HG02798 (cell line): ENCODE measurements around the gene PLCB1.
"Not testable (repeated sequence)": the region's sequence is repeated elsewhere in the genome, so short reads cannot be mapped to it uniquely, and the experiment has no call there.

Experiments
- ATAC-seq: cut with Tn5 transposase; IDR thresholded peaks from one replicate; pipeline ENCODE4 v1.9.1; 2021; ENCODE audit warnings: mild to moderate bottlenecking; ENCODE audit not compliant: unreplicated experiment, poor library complexity

Gene PLCB1

DNA sequence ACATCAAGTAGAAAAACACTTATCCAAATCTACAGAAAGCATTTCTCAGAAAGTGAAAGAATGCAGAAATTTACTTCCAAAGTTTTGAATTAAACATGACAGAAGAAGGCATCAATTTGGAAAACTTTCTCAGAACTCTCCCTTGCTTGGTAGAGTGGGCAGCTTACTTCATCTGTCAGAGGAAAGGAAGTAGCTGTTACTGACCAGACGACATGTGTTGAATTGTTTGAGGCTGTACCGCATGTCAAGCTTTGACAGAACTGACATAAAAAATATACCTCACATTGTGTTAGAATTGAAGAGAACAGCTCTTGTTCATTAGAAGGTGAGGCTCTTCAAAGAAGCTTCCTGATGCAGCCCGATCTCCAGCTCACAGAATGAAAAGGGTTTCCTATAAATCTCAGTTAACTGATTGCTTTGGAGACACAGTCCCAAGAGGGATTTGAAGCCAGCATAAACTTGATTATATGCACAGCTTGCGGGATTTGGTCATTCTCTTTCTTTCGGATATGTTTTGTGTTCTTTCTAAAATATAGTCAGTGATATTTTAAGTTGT is 190.7 kb downstream of the PLCB1 start:
- ATAC-seq = no peak

DNA sequence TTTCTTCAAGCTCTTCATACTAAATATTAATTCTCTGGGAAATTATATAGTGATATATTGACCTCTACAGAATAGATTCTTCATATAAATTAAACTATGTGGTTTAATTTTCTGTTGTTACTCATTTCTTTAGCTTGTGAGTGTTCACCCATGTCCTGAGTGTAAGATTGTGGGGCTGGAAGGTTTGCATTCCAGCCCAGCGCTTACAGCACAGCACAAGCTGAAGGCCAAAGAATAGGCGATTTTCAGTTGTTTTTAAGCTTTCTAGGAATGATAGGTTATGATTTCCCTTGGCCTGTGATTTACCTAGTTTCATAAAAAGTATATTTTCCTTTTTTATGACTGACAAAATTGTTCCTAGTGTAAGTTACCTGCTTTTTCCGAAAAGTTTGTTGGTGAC is 194.1 kb downstream of the PLCB1 start:
- ATAC-seq = no peak

DNA sequence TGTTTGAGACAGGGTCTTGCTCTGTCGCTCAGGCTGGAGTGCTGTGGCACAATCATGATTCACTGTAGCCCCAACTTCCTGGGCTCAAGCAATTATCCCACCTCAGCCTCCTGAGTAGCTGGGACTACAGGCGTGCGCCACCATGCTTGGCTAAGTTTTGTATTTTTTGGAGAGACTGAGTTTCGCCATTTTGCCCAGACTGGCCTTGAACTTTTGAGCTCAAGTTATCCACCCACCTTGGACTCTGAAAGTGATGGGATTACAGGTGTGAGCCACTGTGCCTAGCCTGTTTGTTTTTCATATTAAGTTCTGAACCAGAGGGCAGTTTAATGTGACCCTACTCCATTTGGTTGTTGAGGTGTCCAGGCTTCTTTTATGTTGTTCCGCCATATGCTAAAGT is 194.8 kb downstream of the PLCB1 start:
- no peak for ATAC-seq

DNA sequence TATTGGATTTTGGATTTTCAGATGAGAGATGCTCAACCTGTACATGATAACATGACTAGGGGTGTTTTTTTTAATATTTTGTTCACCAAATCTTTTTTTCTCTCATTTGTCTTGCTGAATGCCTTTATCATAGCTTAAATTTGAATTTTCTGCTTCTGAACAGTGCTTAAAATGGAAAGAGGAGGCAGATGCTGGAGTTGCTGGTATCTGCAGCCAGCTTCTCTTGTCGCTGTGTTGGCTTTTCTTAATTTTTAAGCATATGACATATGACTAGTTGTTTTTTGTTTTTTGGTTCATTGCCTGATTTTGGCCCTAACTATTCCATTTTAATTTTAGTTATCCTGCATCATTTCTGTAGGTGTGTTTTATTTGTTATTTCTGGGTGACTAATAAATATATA is 196.1 kb downstream of the PLCB1 start:
- no peak for ATAC-seq

DNA sequence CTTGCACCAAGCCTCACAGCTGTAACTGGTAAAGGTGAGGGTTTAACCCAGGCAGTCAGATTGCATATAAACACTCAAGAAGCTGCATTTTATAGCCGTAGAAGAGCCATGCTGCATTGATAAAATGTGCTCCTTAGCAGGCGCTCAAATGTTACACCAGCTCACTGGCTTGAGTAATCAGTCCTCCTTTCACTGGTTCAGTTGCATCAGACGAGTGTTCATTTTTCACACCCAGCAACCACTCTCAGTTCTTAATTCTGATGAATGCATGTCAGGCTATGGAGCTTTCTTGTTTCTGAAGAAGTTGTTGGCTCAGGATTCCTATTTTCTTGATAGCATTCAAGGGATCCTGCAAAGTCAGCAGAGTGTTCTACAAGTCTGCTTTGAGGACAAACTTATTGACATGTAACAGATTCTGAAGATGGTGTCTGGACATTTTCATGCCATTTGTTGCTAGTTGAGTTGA is 198.3 kb downstream of the PLCB1 start:
- no peak for ATAC-seq

DNA sequence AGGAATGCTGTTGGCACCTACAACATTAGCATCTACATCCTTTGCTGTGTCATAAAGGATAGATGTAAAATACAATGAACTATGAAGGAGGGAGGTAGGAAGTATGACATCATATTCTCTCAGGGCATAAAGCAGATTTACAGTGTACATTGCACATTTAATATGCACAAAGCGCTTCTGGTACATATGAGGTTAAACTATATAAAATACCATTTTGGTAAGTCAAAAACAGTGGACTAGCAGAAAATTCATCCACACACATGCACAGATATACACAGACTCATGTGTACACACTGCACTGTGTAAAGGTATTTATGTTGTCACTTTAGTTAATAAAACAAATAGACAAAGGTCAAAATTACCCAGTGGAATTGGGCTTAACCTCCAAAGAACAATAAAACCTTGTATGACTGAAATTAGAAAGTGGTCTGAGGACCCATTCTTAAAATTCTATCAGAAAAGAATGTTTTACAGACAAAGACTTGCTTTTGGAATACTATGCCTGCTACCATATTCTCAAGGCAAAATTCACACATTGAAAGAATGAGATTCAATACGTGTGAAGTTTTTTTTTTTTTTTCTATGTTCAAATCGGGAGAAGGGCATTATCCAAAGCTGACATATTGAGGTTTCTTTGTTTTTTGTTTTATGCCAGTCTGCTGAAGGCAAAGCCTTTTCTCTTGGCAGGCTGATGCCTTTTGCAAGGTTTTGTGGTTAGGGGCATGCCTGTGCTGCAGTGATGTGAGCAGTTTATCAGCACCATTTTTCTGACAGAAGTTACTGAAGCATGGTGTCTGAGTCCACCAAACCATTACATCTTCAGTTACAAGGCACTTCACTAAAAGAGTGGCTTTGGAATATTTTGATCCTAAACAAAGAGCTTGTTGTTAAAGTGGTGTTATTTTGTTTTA is 199.0 kb downstream of the PLCB1 start:
- no peak for ATAC-seq

DNA sequence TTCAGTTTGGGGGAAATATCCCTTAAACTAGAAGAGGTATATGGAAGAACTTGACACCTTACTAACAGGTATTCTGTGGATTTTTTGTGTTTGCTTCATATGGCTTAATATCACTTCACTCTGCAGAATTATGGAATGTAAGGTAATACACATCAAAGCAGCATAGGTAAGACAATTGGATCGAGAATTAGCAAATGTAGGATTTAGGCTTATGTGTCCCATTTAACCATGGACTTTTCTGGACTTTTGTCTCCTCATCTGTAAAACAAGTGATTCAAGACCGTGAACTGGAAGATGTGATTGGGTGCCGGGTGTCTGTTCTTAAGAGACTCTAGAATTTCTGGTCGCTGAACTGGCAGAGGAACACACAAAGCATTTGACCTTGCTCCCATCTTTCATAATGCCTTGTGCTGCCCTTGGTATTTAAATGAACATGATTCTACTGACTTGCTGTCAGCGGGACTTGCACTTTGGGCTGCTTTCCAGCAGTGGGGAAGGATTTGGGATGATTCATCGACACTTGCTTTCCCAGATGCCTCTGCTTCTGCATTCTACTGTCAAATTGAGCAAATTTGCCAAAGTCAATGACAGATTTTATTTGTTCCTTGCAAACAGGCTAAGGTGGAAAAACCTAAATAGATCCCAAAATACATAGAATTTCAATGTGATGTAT is 199.8 kb downstream of the PLCB1 start:
- ATAC-seq = no peak

DNA sequence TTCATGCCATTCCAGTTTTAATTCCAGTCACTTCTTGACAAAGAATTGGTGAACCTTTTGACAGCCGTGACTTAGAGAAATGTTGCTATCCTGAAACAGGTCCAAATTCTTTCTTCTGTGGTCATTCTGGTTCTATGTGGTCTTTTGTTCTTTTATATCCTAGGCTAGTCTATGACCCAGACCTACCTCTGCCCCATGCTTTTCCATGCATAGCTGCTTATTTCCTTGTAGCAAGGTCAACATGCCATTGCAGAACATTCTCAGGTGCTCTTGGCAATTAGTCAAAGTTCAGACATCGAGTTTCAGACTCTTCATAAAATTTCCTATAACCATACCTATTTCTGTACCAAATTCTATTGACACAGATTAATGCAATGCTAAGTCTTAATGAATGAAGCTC is 202.6 kb downstream of the PLCB1 start:
- ATAC-seq = no peak

DNA sequence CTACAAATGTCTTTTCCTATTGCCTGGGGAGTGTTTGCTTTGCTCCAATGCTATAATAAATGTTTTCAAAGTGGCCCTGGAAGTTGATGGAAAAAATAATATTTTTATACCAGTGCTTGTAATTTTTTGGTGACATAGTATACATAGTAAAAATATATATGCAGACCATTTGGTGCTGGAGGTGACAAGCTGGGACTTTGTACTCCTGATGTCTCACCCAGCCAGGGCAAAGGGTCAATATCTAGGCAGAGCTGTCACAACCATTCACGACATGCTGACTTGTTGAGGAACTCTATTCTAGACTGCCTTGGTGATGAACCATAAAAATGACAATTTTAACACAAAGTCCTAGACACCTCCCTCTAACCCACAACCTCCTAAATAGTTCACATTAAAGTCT is 203.0 kb downstream of the PLCB1 start:
- ATAC-seq = no peak

DNA sequence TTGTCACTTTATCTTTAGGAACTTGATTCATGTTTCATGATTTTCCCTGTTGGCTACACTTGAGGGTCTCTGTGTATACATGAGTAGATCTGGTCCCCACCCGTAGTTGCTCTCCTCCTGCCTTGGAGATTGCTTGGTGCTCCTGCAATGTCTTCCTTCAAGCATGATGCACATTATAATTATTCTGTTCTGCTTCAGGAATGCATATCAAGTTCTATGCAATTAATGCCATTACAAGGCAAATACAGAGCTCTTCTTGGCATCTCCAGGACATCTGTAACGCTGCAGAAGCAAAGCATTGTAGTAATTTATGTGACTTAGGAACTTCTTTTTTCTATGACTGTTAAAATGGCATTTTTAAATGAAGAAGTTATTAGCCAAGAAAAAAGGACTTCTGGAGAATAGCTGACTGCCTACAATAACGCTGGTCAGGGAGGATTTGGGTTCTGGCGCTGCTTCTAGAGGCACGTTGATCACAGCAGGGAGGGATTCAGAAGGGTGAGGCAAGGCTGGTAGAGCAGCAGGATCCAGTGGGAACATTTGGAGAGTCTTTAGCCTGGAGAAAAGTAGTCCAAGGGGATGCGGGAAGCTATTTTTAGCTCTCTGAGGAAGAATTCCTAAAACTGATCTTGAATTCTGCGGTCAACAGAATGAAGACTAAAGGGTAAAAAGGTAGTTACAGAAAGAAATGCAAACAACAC is 203.6 kb downstream of the PLCB1 start:
- no peak for ATAC-seq

DNA sequence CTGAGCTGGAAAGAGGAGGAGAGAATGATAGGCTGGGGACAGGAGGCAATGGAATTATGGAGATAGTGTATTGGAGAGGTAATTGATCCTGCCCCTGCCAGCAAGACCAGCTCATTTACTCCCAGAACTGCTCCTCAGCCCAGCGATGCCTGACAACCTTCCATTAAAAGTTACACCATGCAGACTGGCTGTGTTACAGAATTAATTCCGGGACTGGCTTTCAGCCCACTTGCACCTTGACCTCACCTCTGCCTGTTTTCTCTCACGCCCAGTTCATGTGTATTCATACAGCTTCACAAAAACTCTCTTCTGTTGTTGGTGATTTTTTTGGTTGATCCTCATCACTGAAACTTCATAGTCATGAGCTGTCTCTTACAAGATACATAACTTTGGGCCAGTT is 207.3 kb downstream of the PLCB1 start:
- ATAC-seq = no peak

DNA sequence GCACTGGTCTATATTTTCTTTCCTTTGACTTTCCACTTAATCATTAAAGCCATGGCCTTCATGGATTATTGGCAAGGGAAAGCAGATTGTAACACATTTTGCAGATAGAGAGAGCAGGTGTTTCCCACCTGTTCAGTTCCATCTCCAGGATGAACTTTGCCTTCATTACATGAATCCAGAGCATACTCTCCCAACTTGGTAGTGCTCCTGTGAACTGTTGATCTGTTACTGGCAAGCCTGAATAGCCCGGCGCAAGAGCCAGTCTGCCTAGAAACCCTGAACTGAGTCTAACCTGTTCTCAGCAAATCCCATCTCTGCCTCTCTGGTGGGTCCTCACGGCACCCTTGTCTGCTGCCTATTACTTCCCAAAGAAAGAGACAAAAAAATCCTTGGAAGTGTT is 210.3 kb downstream of the PLCB1 start:
- ATAC-seq = no peak

DNA sequence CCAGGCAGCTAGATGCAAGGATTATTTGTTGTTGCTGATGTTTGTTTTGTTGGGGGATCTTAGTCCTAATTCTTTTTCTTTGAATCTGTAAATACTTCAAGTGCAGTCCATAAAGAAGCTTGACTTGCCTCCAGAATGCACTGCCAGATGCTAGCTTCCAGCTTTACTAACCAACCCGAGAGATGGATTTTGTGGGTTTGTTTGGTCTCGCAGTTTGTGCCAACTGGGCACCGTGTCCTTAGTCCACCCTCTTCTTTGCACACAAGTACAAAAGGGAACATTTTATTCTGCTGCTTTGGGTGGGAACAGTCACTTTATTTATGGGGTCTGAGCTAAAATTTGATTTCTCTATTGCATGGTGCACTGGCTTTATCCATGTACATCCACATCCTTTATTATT is 212.0 kb downstream of the PLCB1 start:
- no peak for ATAC-seq

DNA sequence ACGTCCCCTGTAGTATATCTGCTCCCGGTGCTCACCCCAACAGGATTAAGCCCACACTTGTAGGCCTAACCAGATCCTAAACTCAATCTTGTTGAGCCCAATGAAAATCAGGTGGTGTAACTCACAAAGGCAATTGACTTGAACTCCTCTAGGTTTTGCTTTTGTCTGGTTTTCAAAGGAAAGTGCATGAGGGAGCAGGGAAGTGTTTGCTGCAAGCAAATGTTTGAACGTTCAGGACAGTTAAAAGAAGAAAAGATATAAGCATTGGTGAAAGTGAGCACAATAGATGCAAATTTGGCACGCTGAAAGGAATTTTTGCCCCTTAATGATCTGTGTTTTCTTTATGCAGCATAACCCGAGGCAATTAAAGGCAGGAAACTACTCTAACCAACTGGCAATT is 212.6 kb downstream of the PLCB1 start:
- ATAC-seq = no peak

DNA sequence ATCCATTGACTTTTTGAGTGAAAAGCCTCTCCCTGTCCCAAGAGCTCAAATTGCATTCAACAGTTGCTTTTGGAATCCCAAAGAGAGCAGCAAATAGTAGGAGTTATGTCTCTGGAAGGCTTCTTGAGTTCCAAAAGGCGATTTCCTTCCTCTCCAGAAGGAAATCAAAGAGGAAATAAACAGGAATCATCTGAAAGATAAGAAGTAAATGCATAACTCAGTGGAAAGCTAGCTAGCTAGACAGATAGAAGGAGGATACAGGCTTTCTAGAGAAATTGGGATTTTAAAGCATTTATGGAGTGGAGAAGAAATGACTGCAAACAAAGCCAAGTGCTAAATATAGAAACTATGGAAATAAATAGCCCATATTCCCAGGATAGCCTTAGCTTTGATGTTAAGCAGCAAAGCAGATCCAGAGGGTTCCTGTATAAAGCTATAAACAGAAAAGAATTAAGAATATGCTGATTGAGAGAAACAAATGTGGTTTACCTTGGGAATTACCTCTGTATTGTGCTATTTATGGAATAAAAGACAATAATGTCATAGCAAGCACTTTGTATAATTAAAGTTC is 214.7 kb downstream of the PLCB1 start:
- ATAC-seq = no peak

DNA sequence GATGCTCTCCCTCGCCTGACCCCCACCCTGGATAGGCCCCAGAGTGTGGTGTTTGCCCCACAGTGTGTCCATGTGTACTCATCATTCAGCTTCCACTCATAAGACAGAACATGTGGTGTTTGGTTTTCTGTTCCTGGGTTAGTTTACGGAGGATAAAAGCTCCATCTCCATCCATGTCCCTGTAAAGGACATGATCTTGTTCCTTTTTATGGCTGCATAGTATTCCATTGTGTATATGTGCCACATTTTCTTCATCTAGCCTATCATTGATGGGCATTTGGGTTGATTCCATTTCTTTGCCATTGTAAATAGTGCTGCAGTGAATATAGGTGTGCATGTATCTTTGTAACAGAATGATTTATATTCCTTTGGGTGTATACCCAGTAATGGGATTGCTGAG is 218.2 kb downstream of the PLCB1 start:
- ATAC-seq = not testable (repeated sequence)

DNA sequence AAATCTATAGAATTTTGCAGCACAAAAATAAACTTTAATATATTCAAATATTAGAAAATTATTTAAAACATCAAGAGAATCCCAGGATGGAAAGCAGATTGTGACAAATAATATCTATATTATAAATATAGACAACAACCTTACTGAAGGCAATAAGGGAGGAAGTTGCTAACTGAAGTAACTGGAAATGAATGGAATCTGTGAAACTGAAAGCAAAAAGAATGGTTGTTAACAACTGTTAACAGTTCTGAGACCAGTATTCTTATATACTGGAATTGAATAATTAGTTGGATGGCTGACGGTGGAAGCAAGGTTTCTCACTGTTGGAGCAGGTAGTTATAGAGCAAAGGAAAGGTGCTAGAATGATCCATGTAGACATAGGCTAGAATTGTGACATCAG is 220.4 kb downstream of the PLCB1 start:
- ATAC-seq = no peak

DNA sequence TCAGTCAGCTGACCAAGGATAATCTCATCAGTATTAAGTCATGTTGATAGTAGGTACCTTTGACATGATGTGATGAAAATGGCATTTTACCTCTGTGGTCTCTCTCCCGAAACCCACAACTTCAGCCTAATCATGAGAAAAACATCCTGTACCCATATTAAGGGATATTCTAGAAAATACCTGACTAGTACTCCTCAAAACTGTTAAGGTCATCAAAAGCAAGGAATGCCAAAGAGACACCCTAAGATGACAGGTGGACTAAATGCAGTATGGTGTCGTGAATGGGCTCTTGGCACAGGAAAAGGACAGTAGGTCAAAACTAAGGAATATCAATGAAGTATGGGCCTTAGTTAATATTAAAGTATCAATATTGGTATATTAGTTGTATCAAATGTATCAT is 221.4 kb downstream of the PLCB1 start:
- ATAC-seq = no peak

DNA sequence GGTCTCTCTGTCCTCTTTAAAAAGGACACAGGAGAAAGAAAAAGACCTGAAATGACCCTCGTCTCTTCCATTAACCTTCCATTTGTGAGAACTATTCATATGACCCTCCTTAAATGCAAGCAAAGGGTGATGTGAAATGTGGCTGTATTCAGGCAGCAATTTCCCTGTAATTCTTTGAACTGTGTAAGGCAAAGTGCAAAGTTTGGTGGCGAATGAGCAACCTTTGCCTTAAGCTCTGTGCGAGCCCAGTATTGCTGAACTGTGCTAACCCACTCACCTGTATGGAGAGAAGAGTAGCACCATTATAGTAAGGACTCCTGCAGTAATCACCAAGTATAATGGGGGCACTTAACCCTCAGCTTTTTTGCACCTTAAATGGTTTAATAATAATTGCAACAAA is 223.4 kb downstream of the PLCB1 start:
- no peak for ATAC-seq

DNA sequence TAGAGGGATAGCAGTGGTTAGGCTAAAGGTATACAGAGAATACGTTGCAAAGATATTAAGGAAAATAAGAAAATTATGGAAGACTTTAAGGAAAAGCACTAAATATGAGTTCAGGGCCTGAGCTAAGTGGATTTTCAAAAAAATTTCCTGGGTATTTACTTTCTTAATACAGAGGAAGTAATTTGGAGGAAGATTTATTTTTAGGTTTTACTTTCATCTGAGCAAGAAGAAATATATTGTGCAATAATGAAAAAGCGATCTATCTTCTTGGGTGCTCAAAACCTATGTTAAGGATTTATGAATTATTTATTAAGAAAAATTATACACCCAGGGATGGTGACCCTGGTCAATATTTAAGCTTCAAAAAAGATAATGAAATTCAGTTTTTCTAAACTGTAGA is 224.7 kb downstream of the PLCB1 start:
- no peak for ATAC-seq

DNA sequence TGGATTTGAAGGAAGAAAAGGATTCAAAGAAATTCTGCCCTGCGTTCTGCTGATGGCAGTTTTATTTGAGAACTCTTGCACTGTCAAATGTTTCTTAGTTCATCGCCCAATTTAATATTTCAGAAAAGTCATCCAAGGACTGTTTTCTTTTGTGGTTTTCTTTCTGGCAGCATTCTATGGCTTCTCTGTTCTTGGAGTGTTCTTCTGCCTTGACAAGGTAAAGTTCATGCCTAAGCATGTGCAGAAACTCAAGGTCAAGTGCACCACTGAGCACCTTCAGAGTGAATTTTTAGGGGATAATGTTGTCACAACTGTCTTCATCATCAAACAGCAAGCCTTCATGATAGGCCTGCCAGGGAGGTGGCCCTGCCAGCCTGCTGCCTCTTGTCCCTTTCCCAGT is 225.6 kb downstream of the PLCB1 start:
- no peak for ATAC-seq
